CD14-positive monocyte (primary cell): Measurements from ENCODE around the gene TMEM87A. TPM values are rescaled to one million over a fixed set of nuclear protein-coding genes. Genes with fewer than 3 reads are reported as not detected.
"Not testable (repeated sequence)": the region's sequence is repeated elsewhere in the genome, so short reads cannot be mapped to it uniquely, and the experiment has no call there.

Source experiments
- DNase-seq, 3 donors: peaks; one replicate each; pipeline ENCODE4 v3.0.0-alpha.2; 2011 to 2022
- H2AFZ ChIP-seq: 2 replicates; pipeline ENCODE4 v1.6.0; 2012; ENCODE audit warnings: mild to moderate bottlenecking, low read depth, low read length, inconsistent platforms; ENCODE audit not compliant: insufficient read depth, poor library complexity, severe bottlenecking
- H3K27ac ChIP-seq, 2 donors: 1 replicate in 1 of 2; 2 replicates in 1 of 2; pipeline ENCODE4 v1.5.1; 2012 to 2013; ENCODE audit warnings: low read length in 2 of 2, control low read depth in 1 of 2, inconsistent platforms in 1 of 2, low read depth in 1 of 2, mild to moderate bottlenecking in 1 of 2
- H3K27me3 ChIP-seq, 2 donors: one replicate each; pipeline versions ENCODE4 v1.6.0 to v1.6.1; 2011 to 2013; ENCODE audit warnings: low read length in 2 of 2; ENCODE audit not compliant: control insufficient read depth in 2 of 2, insufficient read depth in 2 of 2
- H3K36me3 ChIP-seq, 2 donors: replicated peaks in 1 of 2; 1 replicate in 1 of 2; 2 replicates in 1 of 2; pipeline versions ENCODE4 v1.5.1 to v1.6.1; 2012 to 2013; ENCODE audit warnings: low read length in 2 of 2, control low read depth in 1 of 2, inconsistent platforms in 1 of 2, mild to moderate bottlenecking in 1 of 2; ENCODE audit not compliant: insufficient read depth in 2 of 2, control insufficient read depth in 1 of 2
- H3K4me1 ChIP-seq, 2 donors: 1 replicate in 1 of 2; 2 replicates in 1 of 2; pipeline versions ENCODE4 v1.5.1 to v1.6.1; 2012 to 2013; ENCODE audit warnings: low read length in 2 of 2, control low read depth in 1 of 2, inconsistent platforms in 1 of 2, mild to moderate bottlenecking in 1 of 2, moderate library complexity in 1 of 2; ENCODE audit not compliant: insufficient read depth in 2 of 2, control insufficient read depth in 1 of 2
- H3K4me2 ChIP-seq: replicated peaks from 2 replicates; pipeline ENCODE3; 2012; ENCODE audit warnings: low read length, moderate library complexity, mild to moderate bottlenecking; ENCODE audit not compliant: poor library complexity, severe bottlenecking; ENCODE audit errors: extremely low read depth
- H3K4me3 ChIP-seq, 3 experiments: fragments of 200-600 bp in 1 of 3; sonication (generic) in 1 of 3; replicated peaks in 1 of 3; 1 replicate in 2 of 3; 2 replicates in 1 of 3; pipeline ENCODE4 v1.5.1; 2011 to 2013; ENCODE audit warnings: low read length in 3 of 3, mild to moderate bottlenecking in 3 of 3, control low read depth in 2 of 3, low read depth in 2 of 3, inconsistent platforms in 1 of 3, moderate library complexity in 1 of 3
- H3K79me2 ChIP-seq: 2 replicates; pipeline ENCODE4 v1.6.0; 2012; ENCODE audit warnings: mild to moderate bottlenecking, control low read depth, inconsistent platforms, low read length, moderate library complexity; ENCODE audit not compliant: insufficient read depth
- H3K9ac ChIP-seq: 2 replicates; pipeline ENCODE4 v1.6.0; 2017; ENCODE audit warnings: low read length, mild to moderate bottlenecking; ENCODE audit not compliant: insufficient read depth, poor library complexity, severe bottlenecking
- H3K9me3 ChIP-seq, 2 donors: replicated peaks in 1 of 2; 1 replicate in 1 of 2; 2 replicates in 1 of 2; pipeline versions ENCODE4 v1.5.1 to v1.6.1; 2012 to 2013; ENCODE audit warnings: low read length in 2 of 2, control low read depth in 1 of 2; ENCODE audit not compliant: control insufficient read depth in 1 of 2, insufficient read depth in 1 of 2
- H4K20me1 ChIP-seq: 2 replicates; pipeline ENCODE4 v1.6.0; 2012; ENCODE audit warnings: mild to moderate bottlenecking, low read length, control low read depth, moderate library complexity; ENCODE audit not compliant: insufficient read depth
- H3K27ac Mint-ChIP-seq, 7 donors: one replicate each; pipeline ENCODE4 v1.8.0; 2020; ENCODE audit warnings: mild to moderate bottlenecking in 7 of 7, mixed read lengths in 7 of 7, moderate library complexity in 6 of 7, inconsistent platforms in 2 of 7
- H3K27me3 Mint-ChIP-seq, 3 donors: one replicate each; pipeline ENCODE4 v1.8.0; 2021 to 2022; ENCODE audit warnings: low read depth in 3 of 3, mild to moderate bottlenecking in 3 of 3, mixed read lengths in 3 of 3, moderate library complexity in 3 of 3, inconsistent platforms in 1 of 3
- H3K36me3 Mint-ChIP-seq, 2 donors: one replicate each; pipeline ENCODE4 v1.8.0; 2020; ENCODE audit warnings: mixed read lengths in 2 of 2, inconsistent platforms in 1 of 2, mild to moderate bottlenecking in 1 of 2
- H3K4me1 Mint-ChIP-seq: one replicate; pipeline ENCODE4 v1.8.0; 2020; ENCODE audit warnings: mild to moderate bottlenecking, mixed read lengths
- H3K4me3 Mint-ChIP-seq, 2 donors: one replicate each; pipeline ENCODE4 v1.8.0; 2020; ENCODE audit warnings: mild to moderate bottlenecking in 2 of 2, mixed read lengths in 2 of 2, moderate library complexity in 1 of 2
- H3K9me3 Mint-ChIP-seq, 7 donors: one replicate each; pipeline ENCODE4 v1.8.0; 2020 to 2022; ENCODE audit warnings: mixed read lengths in 7 of 7, mild to moderate bottlenecking in 6 of 7, moderate library complexity in 6 of 7, inconsistent platforms in 2 of 7
- WGBS: methylation state at CpG from one replicate; pipeline ENCODE4 v1.1.5; 2013; ENCODE audit warnings: missing lambda C conversion rate; ENCODE audit not compliant: insufficient coverage; 5-methylcytosine and 5-hydroxymethylcytosine counted together
- intact Hi-C, 2 donors: fragments of 100-400 bp; cut with micrococcal nuclease; formaldehyde crosslinking; loops; one replicate each; pipeline versions ENCODE4 v1.15.0 to v1.15.1; 2023
- polyA plus RNA-seq, 3 donors: library from polyadenylated mRNA; depleted of rRNA in 1 of 3; unstranded in 2 of 3; stranded (reverse) in 1 of 3; fragments of 300-500 nt in 2 of 3; fragments of >200 nt in 1 of 3; fragmentation: Illumina TruSeq in 2 of 3; gene quantifications; 1 replicate in 2 of 3; 2 replicates in 1 of 3; pipeline ENCODE4 v1.2.3, GENCODE V29; 2012 to 2021
- TF ChIP-seq, protein P1 (sequence below): fragments of 200-600 bp; IDR thresholded peaks from one replicate; pipeline ENCODE4 v1.8.0; 2022; ENCODE audit warnings: antibody characterized with exemption, mild to moderate bottlenecking

Gene TMEM87A
- polyA plus RNA-seq, 3 donors, result 24.4 to 49.4 (median 39.3) TPM

DNA sequence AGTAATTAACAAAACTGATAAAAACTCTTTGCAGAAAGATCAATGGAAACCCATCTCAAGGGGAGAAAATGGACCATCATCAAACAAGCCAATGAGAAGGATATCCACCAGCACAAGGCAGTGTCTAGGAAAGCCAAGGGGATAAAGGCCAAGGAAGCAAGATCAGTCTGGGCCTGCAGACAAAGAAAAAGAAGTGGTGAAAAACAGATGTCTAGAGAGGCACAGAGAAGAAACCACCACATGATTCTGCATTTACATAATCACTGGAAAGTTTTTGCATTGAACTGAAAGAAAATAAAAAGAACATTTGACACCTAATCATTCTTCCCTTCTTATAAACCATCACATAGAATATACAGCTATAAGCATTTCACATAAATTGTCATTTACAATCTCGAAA, 42.1 kb downstream of the TMEM87A start:
- Histone ChIP-seq H2AFZ (no peak overlapping the region), H3K27me3 (no peaks in the 10 kb centered on the region), H3K27ac (no peak overlapping the region), H3K4me2 (no peak overlapping the region), H3K9ac (no peak overlapping the region), H3K9me3 (no peaks in the 10 kb centered on the region), H3K4me3 (no peak overlapping the region), H3K36me3 (peaks cover 89 to 99% of the 10 kb centered on the region in 2 donors), H3K79me2 (no peaks in the 10 kb centered on the region), H4K20me1 (peaks cover 18% of the 10 kb centered on the region), H3K4me1 (no peaks in the 10 kb centered on the region)
- TF ChIP-seq, protein P1, sequence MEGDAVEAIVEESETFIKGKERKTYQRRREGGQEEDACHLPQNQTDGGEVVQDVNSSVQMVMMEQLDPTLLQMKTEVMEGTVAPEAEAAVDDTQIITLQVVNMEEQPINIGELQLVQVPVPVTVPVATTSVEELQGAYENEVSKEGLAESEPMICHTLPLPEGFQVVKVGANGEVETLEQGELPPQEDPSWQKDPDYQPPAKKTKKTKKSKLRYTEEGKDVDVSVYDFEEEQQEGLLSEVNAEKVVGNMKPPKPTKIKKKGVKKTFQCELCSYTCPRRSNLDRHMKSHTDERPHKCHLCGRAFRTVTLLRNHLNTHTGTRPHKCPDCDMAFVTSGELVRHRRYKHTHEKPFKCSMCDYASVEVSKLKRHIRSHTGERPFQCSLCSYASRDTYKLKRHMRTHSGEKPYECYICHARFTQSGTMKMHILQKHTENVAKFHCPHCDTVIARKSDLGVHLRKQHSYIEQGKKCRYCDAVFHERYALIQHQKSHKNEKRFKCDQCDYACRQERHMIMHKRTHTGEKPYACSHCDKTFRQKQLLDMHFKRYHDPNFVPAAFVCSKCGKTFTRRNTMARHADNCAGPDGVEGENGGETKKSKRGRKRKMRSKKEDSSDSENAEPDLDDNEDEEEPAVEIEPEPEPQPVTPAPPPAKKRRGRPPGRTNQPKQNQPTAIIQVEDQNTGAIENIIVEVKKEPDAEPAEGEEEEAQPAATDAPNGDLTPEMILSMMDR, result no peak
- no peak overlapping the region for H3K4me3 Mint-ChIP-seq
- peak overlapping the region in 3 of 7 donors; percentile 10 to 16 (median 13) for H3K27ac Mint-ChIP-seq
- intact Hi-C loops, result loop anchor here in 1 of 2 donors (10.0 kb wide), 1 partner anchor 194 kb away; no protein-coding TSS in a partner anchor
- no peaks in the 10 kb centered on the region for H3K4me1 Mint-ChIP-seq
- peaks cover 76 to 96% of the 10 kb centered on the region in 2 donors for H3K36me3 Mint-ChIP-seq
- no peaks in the 10 kb centered on the region for H3K9me3 Mint-ChIP-seq
- no peaks in the 10 kb centered on the region for H3K27me3 Mint-ChIP-seq
- DNase-seq, result no peak
- 100% methylated on average over 1 of the region's 1 CpG for WGBS

DNA sequence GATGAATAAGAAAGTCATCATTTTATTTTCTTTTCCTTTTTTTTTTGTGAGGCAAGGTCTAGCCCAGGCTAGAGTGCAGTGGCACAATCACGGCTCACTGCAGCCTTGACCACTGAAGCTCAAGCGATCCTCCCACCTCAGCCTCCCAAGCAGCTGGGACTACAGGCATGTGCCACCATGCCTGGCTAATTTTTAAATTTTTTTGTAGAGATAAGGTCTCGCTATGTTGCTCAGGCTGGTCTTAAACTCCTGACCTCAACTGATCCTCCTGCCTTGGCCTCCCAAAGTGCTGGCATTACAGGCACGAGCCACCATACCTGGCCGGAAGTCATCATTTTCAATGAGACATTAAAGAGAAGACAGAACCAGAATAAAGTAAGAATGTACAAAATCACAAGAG, 44.3 kb downstream of the TMEM87A start:
- peaks cover 84 to 96% of the 10 kb centered on the region in 2 donors for H3K36me3 Mint-ChIP-seq
- H3K4me1 ChIP-seq, H3K27ac ChIP-seq, H3K27me3 Mint-ChIP-seq, H3K4me3 Mint-ChIP-seq, DNase-seq, H3K4me2 ChIP-seq, H3K9ac ChIP-seq, H3K4me3 ChIP-seq, intact Hi-C loops, H3K4me1 Mint-ChIP-seq, H2AFZ ChIP-seq, H3K9me3 Mint-ChIP-seq, H3K9me3 ChIP-seq, H3K79me2 ChIP-seq, H3K27me3 ChIP-seq: not testable (repeated sequence)
- H3K27ac Mint-ChIP-seq, result peak overlapping the region in 4 of 7 donors; percentile 8 to 77 (median 48)
- Histone ChIP-seq H3K36me3 (peaks cover 89 to 99% of the 10 kb centered on the region in 2 donors), H4K20me1 (peaks cover 11% of the 10 kb centered on the region)
- 100% methylated on average over 1 of the region's 5 CpGs for WGBS
